Right atrium auricular region (tissue), 2 donors: ENCODE data around the gene RNLS. TPM values are rescaled to one million over a fixed set of nuclear protein-coding genes. Genes with fewer than 3 reads are reported as not detected.
A peak's percentile ranks its signal among the peaks of the same experiment; 100 is the strongest.

ENCODE experiments used
- DNase-seq: peaks from one replicate; pipeline ENCODE4 v3.0.0-alpha.2; 2019; ENCODE audit warnings: low spot score
- H3K27ac ChIP-seq, 2 donors: fragments of 200-600 bp; sonication (generic); 1 replicate in 1 of 2; 2 replicates in 1 of 2; pipeline ENCODE4 v1.5.1; 2016 to 2019
- H3K27me3 ChIP-seq, 2 donors: fragments of 200-600 bp; sonication (generic); one replicate each; pipeline versions ENCODE4 v1.5.1 to v1.6.0; 2017 to 2019
- H3K36me3 ChIP-seq: fragments of 200-600 bp; sonication (generic); one replicate; pipeline ENCODE4 v1.5.1; 2016
- H3K4me1 ChIP-seq, 2 donors: fragments of 200-600 bp; sonication (generic); one replicate each; pipeline versions ENCODE4 v1.5.1 to v1.6.0; 2017 to 2019
- H3K4me3 ChIP-seq, 2 donors: fragments of 200-600 bp; sonication (generic); 1 replicate in 1 of 2; 2 replicates in 1 of 2; pipeline ENCODE4 v1.5.1; 2017 to 2019; ENCODE audit warnings: mild to moderate bottlenecking in 1 of 2, moderate library complexity in 1 of 2
- H3K9me3 ChIP-seq, 2 donors: fragments of 200-600 bp; sonication (generic); one replicate each; pipeline ENCODE4 v1.5.1; 2019
- total RNA-seq, 2 donors: library from RNA; depleted of rRNA; stranded (reverse); fragments of >200 nt; gene quantifications; one replicate each; pipeline ENCODE4 v1.1.0, GENCODE V29; 2016
- TF ChIP-seq, protein P1 (sequence below), 2 donors: fragments of 200-600 bp; sonication (generic); IDR thresholded peaks; one replicate each; pipeline ENCODE4 v1.5.1; 2019; ENCODE audit warnings: antibody characterized with exemption in 2 of 2

The RNLS gene
- total RNA-seq, 2 donors from 2014 or later: 14.9 to 26.8 TPM

DNA sequence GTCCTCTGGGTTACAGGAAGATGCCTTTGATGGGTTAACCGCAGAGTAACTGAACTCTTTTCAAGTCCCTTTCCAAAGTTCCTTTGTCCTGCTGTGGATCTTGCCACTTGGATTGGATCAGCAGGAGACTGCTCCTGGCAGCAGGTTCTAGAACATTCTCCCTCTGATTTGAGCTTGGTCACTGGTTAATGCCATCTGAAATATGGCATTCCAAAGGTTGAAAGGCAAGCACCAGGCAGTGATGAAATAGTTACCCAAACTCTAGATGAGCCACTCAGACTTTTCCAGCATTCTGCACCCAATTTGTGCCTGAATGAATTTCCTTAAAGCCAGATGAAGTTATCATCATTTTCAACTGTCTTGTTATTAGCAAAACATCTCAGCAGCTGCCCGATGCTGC lies 343.9 kb downstream of the RNLS start:
- Histone ChIP-seq H3K27me3 (no peaks in the 10 kb centered on the region), H3K36me3 (no peaks in the 10 kb centered on the region), H3K4me1 (peaks cover 0 to 45% of the 10 kb centered on the region in 2 donors), H3K9me3 (no peaks in the 10 kb centered on the region), H3K27ac (peak overlapping the region; percentile 35 to 49), H3K4me3 (no peak overlapping the region)
- no peak for DNase-seq
- TF ChIP-seq, protein P1, sequence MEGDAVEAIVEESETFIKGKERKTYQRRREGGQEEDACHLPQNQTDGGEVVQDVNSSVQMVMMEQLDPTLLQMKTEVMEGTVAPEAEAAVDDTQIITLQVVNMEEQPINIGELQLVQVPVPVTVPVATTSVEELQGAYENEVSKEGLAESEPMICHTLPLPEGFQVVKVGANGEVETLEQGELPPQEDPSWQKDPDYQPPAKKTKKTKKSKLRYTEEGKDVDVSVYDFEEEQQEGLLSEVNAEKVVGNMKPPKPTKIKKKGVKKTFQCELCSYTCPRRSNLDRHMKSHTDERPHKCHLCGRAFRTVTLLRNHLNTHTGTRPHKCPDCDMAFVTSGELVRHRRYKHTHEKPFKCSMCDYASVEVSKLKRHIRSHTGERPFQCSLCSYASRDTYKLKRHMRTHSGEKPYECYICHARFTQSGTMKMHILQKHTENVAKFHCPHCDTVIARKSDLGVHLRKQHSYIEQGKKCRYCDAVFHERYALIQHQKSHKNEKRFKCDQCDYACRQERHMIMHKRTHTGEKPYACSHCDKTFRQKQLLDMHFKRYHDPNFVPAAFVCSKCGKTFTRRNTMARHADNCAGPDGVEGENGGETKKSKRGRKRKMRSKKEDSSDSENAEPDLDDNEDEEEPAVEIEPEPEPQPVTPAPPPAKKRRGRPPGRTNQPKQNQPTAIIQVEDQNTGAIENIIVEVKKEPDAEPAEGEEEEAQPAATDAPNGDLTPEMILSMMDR (IDR thresholded peaks at IDR 0.05): no peak

DNA sequence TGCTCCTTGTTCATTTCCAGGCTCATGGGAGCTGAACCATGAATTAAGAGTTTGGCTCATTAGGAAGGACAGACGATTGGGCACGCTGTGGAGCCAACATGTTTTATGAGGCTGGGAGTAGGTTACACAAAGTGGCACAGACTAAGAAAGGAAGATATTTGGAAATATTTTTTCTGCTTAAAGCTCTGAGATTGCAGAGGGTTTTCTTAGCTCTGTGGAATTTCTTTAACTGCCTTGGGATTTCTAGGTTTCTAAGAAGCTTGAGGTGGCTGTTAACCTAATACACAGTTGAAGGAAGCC lies 344.6 kb downstream of the RNLS start:
- no peak for DNase-seq
- peak overlapping the region; percentile 35 to 49 for H3K27ac ChIP-seq
- H3K27me3 ChIP-seq: no peaks in the 10 kb centered on the region
- H3K4me3 ChIP-seq: no peak overlapping the region
- H3K4me1 ChIP-seq: peaks cover 0 to 45% of the 10 kb centered on the region in 2 donors
- H3K36me3 ChIP-seq: no peaks in the 10 kb centered on the region
- no peaks in the 10 kb centered on the region for H3K9me3 ChIP-seq
- TF ChIP-seq, protein P1 (IDR thresholded peaks at IDR 0.05): no peak

DNA sequence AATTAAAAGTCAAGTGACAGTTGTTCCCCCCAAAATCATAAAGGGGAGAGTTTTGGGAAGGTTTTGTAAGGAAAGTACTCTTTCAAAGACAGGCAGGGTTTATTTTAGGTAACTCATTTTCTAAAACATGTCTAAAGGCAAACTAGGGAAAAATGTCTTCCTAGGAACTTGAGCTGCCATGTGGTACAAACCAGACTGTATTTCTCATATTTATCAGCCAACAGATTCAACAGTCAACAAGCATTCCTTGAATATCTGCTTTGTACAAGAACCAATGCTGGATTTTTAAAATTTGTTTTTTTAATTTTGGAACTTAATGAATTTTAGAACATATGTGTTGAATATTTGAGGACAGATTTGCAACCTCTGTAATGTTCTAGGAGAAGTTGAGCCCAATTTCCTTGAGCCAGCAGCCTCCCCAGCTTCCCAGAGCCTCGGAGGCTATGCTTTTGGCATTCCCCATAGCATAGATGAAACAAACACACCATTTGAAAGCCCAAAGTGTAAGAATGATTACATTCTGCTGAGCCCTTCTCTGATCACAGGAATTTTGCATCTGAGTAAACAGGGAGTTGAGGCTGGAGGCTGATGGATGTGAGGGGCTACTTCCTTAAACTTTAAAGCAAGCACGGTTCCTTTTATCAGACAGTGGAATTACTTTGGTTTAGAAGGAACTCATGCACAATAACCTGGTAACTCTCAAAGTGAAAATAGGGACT lies 345.1 kb downstream of the RNLS start:
- Histone ChIP-seq H3K9me3 (no peaks in the 10 kb centered on the region), H3K27ac (peak overlapping the region; percentile 35 to 49), H3K36me3 (no peaks in the 10 kb centered on the region), H3K4me1 (peaks cover 0 to 43% of the 10 kb centered on the region in 2 donors), H3K4me3 (no peak overlapping the region), H3K27me3 (no peaks in the 10 kb centered on the region)
- TF ChIP-seq, protein P1 (IDR thresholded peaks at IDR 0.05): no peak
- no peak for DNase-seq

DNA sequence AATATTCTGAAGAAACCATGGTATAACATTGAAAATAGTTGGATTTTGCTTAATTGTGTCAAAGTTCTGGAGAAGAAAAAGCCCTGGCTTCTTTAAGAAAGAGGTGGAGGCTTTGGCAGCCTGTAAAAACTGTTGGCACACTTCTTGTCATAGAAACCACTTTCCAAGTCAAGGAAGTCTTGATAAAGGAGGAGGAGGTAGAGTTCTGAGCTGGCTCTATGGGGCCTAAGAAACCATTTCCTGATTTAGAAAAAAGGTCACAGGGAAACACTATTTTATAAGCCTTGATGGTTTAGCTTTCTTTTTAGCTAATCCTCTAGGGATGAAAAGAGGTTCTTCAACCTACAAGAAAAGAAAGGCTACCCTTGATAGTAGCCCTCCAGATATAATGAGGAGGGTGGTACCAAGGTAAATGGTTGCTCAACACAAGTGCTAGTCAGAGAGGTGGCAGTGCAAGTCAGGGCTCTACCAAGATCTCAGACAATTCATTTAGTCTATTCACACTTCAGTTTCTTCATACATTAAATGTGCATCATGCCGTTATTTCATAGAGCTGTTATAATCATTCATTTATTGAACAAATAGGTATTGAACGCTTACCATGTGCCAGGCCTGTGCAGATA lies 346.9 kb downstream of the RNLS start:
- H3K36me3 ChIP-seq: no peaks in the 10 kb centered on the region
- TF ChIP-seq, protein P1 (IDR thresholded peaks at IDR 0.05): no peak
- no peaks in the 10 kb centered on the region for H3K9me3 ChIP-seq
- H3K27ac ChIP-seq: no peak overlapping the region
- no peak for DNase-seq
- no peaks in the 10 kb centered on the region for H3K27me3 ChIP-seq
- no peak overlapping the region for H3K4me3 ChIP-seq
- peaks cover 0 to 42% of the 10 kb centered on the region in 2 donors for H3K4me1 ChIP-seq

DNA sequence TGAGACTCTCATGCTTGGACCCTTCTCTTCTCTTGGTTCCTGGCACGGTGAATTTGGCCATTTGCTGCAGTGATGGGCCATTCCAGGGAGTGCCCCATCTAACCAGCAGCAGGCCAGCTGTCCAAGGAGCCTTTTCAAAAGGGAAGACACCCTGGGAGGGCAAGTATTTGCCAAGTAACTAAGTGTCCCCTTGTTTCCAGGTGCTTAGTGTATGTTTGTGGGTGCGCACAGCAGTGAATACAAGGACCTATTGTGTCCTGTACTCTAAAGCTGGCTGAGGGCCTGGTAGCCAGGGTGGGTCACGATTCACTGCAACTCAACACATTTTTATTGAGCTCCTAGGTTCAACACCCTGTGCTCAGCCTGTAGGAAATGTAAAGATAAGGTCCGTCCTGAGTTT lies 348.8 kb downstream of the RNLS start:
- DNase-seq: no peak
- Histone ChIP-seq H3K9me3 (no peaks in the 10 kb centered on the region), H3K4me3 (no peak overlapping the region), H3K27me3 (no peaks in the 10 kb centered on the region), H3K36me3 (no peaks in the 10 kb centered on the region), H3K27ac (peak overlapping the region; percentile 11 to 14), H3K4me1 (peaks cover 0 to 39% of the 10 kb centered on the region in 2 donors)
- TF ChIP-seq, protein P1 (IDR thresholded peaks at IDR 0.05): no peak
